H1 (cell line): ENCODE results near the gene KIF11. TPM values are rescaled to one million over a fixed set of nuclear protein-coding genes. Genes with fewer than 3 reads are reported as not detected.

ENCODE experiments used
- CTCF ChIA-PET: fragments of 300-600 bp; sonication (Branson Sonifier 250); formaldehyde crosslinking; loops from one replicate; lab custom pipeline; 2021; ENCODE audit not compliant: partially characterized antibody; lab: Charles Lee
- POLR2A ChIA-PET: fragments of 300-600 bp; sonication (Branson Sonifier 250); formaldehyde crosslinking; loops from one replicate; lab custom pipeline; 2021; ENCODE audit warnings: inconsistent platforms; ENCODE audit not compliant: partially characterized antibody; lab: Charles Lee
- DNase-seq, 2 experiments: peaks; one replicate each; pipeline versions ENCODE4 v3.0.0 to v3.0.0-alpha.2; 2010 to 2022; ENCODE audit warnings: low spot score in 2 of 2, low read depth in 1 of 2, mixed read lengths in 1 of 2
- FAIRE-seq: peaks from 2 replicates; lab custom pipeline; 2011; peaks lifted over from hg19 to GRCh38; lab: Jason Lieb, UNC
- H2AFZ ChIP-seq: 2 replicates; pipeline ENCODE4 v1.8.1; 2012; ENCODE audit warnings: low read length, inconsistent platforms
- H2AK5ac ChIP-seq: 2 replicates; pipeline ENCODE4 v1.6.1; 2013; ENCODE audit warnings: low read depth, low read length
- H2BK120ac ChIP-seq: replicated peaks from 2 replicates; pipeline ENCODE3; 2013; ENCODE audit warnings: low read depth, low read length, inconsistent platforms
- H2BK12ac ChIP-seq: 2 replicates; pipeline ENCODE4 v1.6.1; 2013; ENCODE audit warnings: low read depth, low read length
- H2BK15ac ChIP-seq: 2 replicates; pipeline ENCODE4 v1.6.1; 2013; ENCODE audit warnings: low read length
- H2BK20ac ChIP-seq: 2 replicates; pipeline ENCODE4 v1.6.1; 2013; ENCODE audit warnings: low read length
- H2BK5ac ChIP-seq: 2 replicates; pipeline ENCODE4 v1.6.1; 2013; ENCODE audit warnings: low read depth, low read length
- H3K14ac ChIP-seq: 2 replicates; pipeline ENCODE4 v1.6.1; 2013; ENCODE audit warnings: inconsistent platforms; ENCODE audit not compliant: insufficient read length
- H3K18ac ChIP-seq: 2 replicates; pipeline ENCODE4 v1.6.1; 2013; ENCODE audit warnings: low read length; ENCODE audit errors: extremely low read depth
- H3K23ac ChIP-seq: 2 replicates; pipeline ENCODE4 v1.6.1; 2013; ENCODE audit warnings: inconsistent platforms; ENCODE audit not compliant: insufficient read length
- H3K23me2 ChIP-seq: 2 replicates; pipeline ENCODE4 v1.6.1; 2013; ENCODE audit warnings: low read depth, low read length
- H3K27ac ChIP-seq: 2 replicates; pipeline ENCODE4 v1.6.1; 2011; ENCODE audit warnings: low read depth, low read length, inconsistent platforms
- H3K27me3 ChIP-seq, 4 experiments: replicated peaks in 1 of 4; 1 replicate in 1 of 4; 2 replicates in 3 of 4; pipeline versions ENCODE4 v1.6.1 to v1.8.1; 2011 to 2013; ENCODE audit warnings: low read length in 3 of 4, mild to moderate bottlenecking in 3 of 4, inconsistent platforms in 2 of 4, mixed read lengths in 2 of 4, moderate library complexity in 1 of 4; ENCODE audit not compliant: control insufficient read depth in 3 of 4, insufficient read depth in 3 of 4; ENCODE audit errors: extremely low read depth in 1 of 4
- H3K36me3 ChIP-seq, 4 experiments: 2 replicates each; pipeline versions ENCODE4 v1.6.1 to v1.8.1; 2011 to 2013; ENCODE audit warnings: mild to moderate bottlenecking in 4 of 4, low read length in 3 of 4, moderate library complexity in 2 of 4, control low read depth in 1 of 4, inconsistent platforms in 1 of 4; ENCODE audit not compliant: insufficient read depth in 4 of 4, control insufficient read depth in 2 of 4
- H3K4ac ChIP-seq: replicated peaks from 2 replicates; pipeline ENCODE3; 2013; ENCODE audit warnings: low read length, low read depth, mixed read lengths, inconsistent platforms; ENCODE audit not compliant: insufficient read length
- H3K4me1 ChIP-seq, 4 experiments: replicated peaks in 1 of 4; 1 replicate in 1 of 4; 2 replicates in 3 of 4; pipeline versions ENCODE4 v1.6.1 to v1.8.1; 2011 to 2013; ENCODE audit warnings: low read length in 3 of 4, inconsistent platforms in 2 of 4, mixed read lengths in 1 of 4; ENCODE audit not compliant: insufficient read depth in 4 of 4, control insufficient read depth in 3 of 4
- H3K4me2 ChIP-seq, 2 experiments: 2 replicates each; pipeline versions ENCODE4 v1.6.1 to v1.8.1; 2011 to 2013; ENCODE audit warnings: low read depth in 2 of 2, low read length in 2 of 2, control low read depth in 1 of 2, inconsistent platforms in 1 of 2, mild to moderate bottlenecking in 1 of 2; ENCODE audit not compliant: insufficient read depth in 1 of 2
- H3K4me3 ChIP-seq, 4 experiments: fragments of 200-600, 300-600 bp in 1 of 4; sonication (generic), shearing (Covaris generic), sonication (Bioruptor Twin) in 1 of 4; 2 replicates each; pipeline versions ENCODE4 v1.5.1 to v1.8.1; 2011 to 2016; ENCODE audit warnings: low read length in 4 of 4, low read depth in 3 of 4, control low read depth in 2 of 4, inconsistent platforms in 2 of 4, mild to moderate bottlenecking in 2 of 4, mixed read lengths in 1 of 4, moderate library complexity in 1 of 4; ENCODE audit not compliant: insufficient read depth in 2 of 4; ENCODE audit errors: extremely low read depth in 1 of 4
- H3K56ac ChIP-seq: replicated peaks from 2 replicates; pipeline ENCODE3; 2013; ENCODE audit warnings: low read depth, mild to moderate bottlenecking, mixed read lengths, low read length, inconsistent platforms; ENCODE audit not compliant: insufficient read length
- H3K79me1 ChIP-seq: 2 replicates; pipeline ENCODE4 v1.6.1; 2013; ENCODE audit warnings: low read depth, low read length, control low read depth
- H3K79me2 ChIP-seq, 2 experiments: 2 replicates each; pipeline versions ENCODE4 v1.6.1 to v1.8.1; 2012 to 2013; ENCODE audit warnings: low read length in 2 of 2, mild to moderate bottlenecking in 2 of 2, inconsistent platforms in 1 of 2; ENCODE audit not compliant: insufficient read depth in 2 of 2, control insufficient read depth in 1 of 2
- H3K9ac ChIP-seq, 4 experiments: replicated peaks in 1 of 4; 1 replicate in 1 of 4; 2 replicates in 3 of 4; pipeline versions ENCODE4 v1.6.1 to v1.8.1; 2011 to 2013; ENCODE audit warnings: low read depth in 3 of 4, low read length in 3 of 4, control low read depth in 2 of 4, mild to moderate bottlenecking in 2 of 4, moderate library complexity in 2 of 4, inconsistent platforms in 1 of 4; ENCODE audit errors: extremely low read depth in 1 of 4
- H3K9me3 ChIP-seq, 2 experiments: 2 replicates each; pipeline versions ENCODE4 v1.6.1 to v1.8.1; 2012 to 2013; ENCODE audit warnings: mild to moderate bottlenecking in 2 of 2, moderate library complexity in 2 of 2, control low read depth in 1 of 2, inconsistent platforms in 1 of 2, low read depth in 1 of 2, low read length in 1 of 2, mixed read lengths in 1 of 2; ENCODE audit not compliant: insufficient read depth in 2 of 2
- H4K20me1 ChIP-seq, 2 experiments: replicated peaks in 1 of 2; 2 replicates each; pipeline versions ENCODE3 to v1.8.1; 2011 to 2013; ENCODE audit warnings: inconsistent platforms in 2 of 2, low read length in 2 of 2, mild to moderate bottlenecking in 1 of 2; ENCODE audit not compliant: insufficient read depth in 2 of 2, control insufficient read depth in 1 of 2
- H4K5ac ChIP-seq: 2 replicates; pipeline ENCODE4 v1.6.1; 2013; ENCODE audit warnings: low read length, low read depth, mixed read lengths, inconsistent platforms; ENCODE audit not compliant: insufficient read length
- H4K8ac ChIP-seq: 2 replicates; pipeline ENCODE4 v1.8.0; 2013; ENCODE audit warnings: mild to moderate bottlenecking, moderate library complexity, low read length, inconsistent platforms; ENCODE audit not compliant: insufficient read depth; ENCODE audit errors: extremely low read depth
- H4K91ac ChIP-seq: replicated peaks from 2 replicates; pipeline ENCODE3; 2013; ENCODE audit warnings: low read length, mixed read lengths, inconsistent platforms; ENCODE audit not compliant: insufficient read length
- EZH2 ChIP-seq: fragments of 200-600 bp; sonication (generic); IDR thresholded peaks from 2 replicates; pipeline ENCODE4 v1.7.1; 2012; ENCODE audit warnings: low read depth, mild to moderate bottlenecking, moderate library complexity, low read length, inconsistent platforms; ENCODE audit not compliant: severe bottlenecking
- WGBS, 2 experiments: shearing (Covaris generic) in 1 of 2; methylation state at CpG; one replicate each; pipeline versions ENCODE4 v1.1.6 to v1.1.7; 2013 to 2015; ENCODE audit warnings: low lambda C conversion rate in 2 of 2, mixed read lengths in 2 of 2, inconsistent platforms in 1 of 2, low coverage in 1 of 2, missing lambda C conversion rate in 1 of 2; ENCODE audit not compliant: insufficient replicate concordance in 2 of 2, insufficient coverage in 1 of 2, insufficient read length in 1 of 2; ENCODE audit errors: extremely low coverage in 1 of 2, missing lambda C conversion rate in 1 of 2; 5-methylcytosine and 5-hydroxymethylcytosine counted together
- polyA plus RNA-seq, 7 experiments: library from polyadenylated mRNA; depleted of rRNA in 3 of 7; stranded (reverse) in 5 of 7; unstranded in 2 of 7; fragments of >200 nt in 5 of 7; fragments of 200-250 nt in 2 of 7; gene quantifications; 1 replicate in 5 of 7; 2 replicates in 1 of 7; 4 replicates in 1 of 7; pipeline versions ENCODE4 v1.2.1 to v1.2.3, GENCODE V29; 2011 to 2013; ENCODE audit warnings: missing spikeins in 2 of 7, mixed read lengths in 2 of 7
- total RNA-seq: library from RNA; stranded (reverse); fragmentation: NEBNext Ultra II Directional; extraction: Animal tissue kit (Norgen Biotek cat#: 25700); gene quantifications from 2 replicates; pipeline ENCODE4 v1.2.1, GENCODE V29; 2021
- TF ChIP-seq, protein P1 (sequence below), 3 experiments: IDR thresholded peaks; 1 replicate in 2 of 3; 2 replicates in 1 of 3; pipeline versions ENCODE4 v1.5.1 to v1.6.1; 2011; ENCODE audit warnings: low read length in 3 of 3, mild to moderate bottlenecking in 3 of 3, inconsistent platforms in 2 of 3, low read depth in 1 of 3, moderate library complexity in 1 of 3; ENCODE audit not compliant: insufficient read depth in 1 of 3; ENCODE audit errors: control extremely low read depth in 1 of 3
- TF ChIP-seq, protein P2 (sequence below): IDR thresholded peaks from 2 replicates; pipeline ENCODE4 v1.6.1; 2012; ENCODE audit warnings: inconsistent platforms

Gene KIF11
- total and polyA plus RNA-seq, 2 of the 8 experiments (the other 6 are each of a cell fraction or from before 2014, with no cell fraction given), result 11.1 to 59.2 TPM

DNA sequence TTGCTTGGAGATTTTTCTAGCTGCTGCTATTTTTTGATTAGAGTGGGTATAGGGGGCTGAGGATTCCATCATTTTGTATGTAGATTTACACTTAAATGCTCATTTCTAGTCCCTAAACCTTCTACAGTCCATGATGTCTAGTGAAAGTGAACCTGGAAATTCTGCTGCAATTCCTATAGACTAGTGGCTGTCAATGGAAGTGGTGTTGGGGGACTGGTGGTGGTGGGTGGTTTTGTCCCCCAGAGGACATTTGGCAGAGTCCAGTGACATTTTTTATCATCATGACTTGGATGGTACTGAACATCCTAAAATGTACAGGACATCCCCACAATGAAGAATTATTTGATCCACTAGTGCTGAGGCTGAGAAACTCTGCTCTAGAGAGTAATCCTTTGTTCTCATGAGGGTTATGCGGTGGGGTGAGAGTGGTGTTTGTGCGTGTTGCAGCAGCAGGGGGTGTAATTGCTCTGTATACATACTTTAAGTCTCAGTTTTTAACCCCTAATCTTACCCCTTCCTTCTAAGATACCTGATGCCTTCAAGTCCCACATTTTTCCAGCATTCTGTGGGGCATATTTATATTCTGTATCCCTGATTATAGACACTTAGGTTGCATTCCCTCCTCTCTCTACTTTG lies 35.0 kb downstream of the KIF11 start:
- Histone ChIP-seq H4K91ac (no peak overlapping the region), H3K18ac (no peak overlapping the region), H3K79me1 (no peaks in the 10 kb centered on the region), H2AFZ (no peak overlapping the region), H3K4me1 (no peaks in the 10 kb centered on the region), H3K4me2 (no peak overlapping the region), H3K9ac (no peak overlapping the region), H3K23ac (no peak overlapping the region), H4K5ac (no peak overlapping the region), H2BK120ac (no peak overlapping the region), H3K36me3 (peaks cover 0 to 55% (median 32%) of the 10 kb centered on the region in 4 experiments; a peak in 7 of 8 replicates), H3K9me3 (no peaks in the 10 kb centered on the region), H3K23me2 (no peaks in the 10 kb centered on the region), H3K56ac (no peak overlapping the region), H3K27ac (no peak overlapping the region), H3K79me2 (no peaks in the 10 kb centered on the region), H2BK12ac (no peak overlapping the region), H2BK15ac (no peak overlapping the region), H4K8ac (no peak overlapping the region), H2BK20ac (no peak overlapping the region), H2AK5ac (no peak overlapping the region), H3K4me3 (no peak overlapping the region), H3K27me3 (no peaks in the 10 kb centered on the region), H2BK5ac (no peak overlapping the region), H4K20me1 (no peaks in the 10 kb centered on the region), H3K4ac (no peak overlapping the region), H3K14ac (no peak overlapping the region)
- 85% methylated on average over 2 of the region's 2 CpGs; no CpG with 5 or more reads in 1 of the 2 experiments for WGBS, 2 experiments
- POLR2A ChIA-PET, result no interaction called here
- TF ChIP-seq, protein P1, sequence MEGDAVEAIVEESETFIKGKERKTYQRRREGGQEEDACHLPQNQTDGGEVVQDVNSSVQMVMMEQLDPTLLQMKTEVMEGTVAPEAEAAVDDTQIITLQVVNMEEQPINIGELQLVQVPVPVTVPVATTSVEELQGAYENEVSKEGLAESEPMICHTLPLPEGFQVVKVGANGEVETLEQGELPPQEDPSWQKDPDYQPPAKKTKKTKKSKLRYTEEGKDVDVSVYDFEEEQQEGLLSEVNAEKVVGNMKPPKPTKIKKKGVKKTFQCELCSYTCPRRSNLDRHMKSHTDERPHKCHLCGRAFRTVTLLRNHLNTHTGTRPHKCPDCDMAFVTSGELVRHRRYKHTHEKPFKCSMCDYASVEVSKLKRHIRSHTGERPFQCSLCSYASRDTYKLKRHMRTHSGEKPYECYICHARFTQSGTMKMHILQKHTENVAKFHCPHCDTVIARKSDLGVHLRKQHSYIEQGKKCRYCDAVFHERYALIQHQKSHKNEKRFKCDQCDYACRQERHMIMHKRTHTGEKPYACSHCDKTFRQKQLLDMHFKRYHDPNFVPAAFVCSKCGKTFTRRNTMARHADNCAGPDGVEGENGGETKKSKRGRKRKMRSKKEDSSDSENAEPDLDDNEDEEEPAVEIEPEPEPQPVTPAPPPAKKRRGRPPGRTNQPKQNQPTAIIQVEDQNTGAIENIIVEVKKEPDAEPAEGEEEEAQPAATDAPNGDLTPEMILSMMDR (IDR thresholded peaks at IDR 0.05; ENCODE audit: control extremely low read depth in 1 of 3, insufficient read depth in 1 of 3, low read depth in 1 of 3, low read length in 3 of 3), result 0 out of 4 replicates have a peak, but pooled peaks of 1 of the 3 experiments have one; percentile 12
- TF ChIP-seq EZH2, result no peak
- TF ChIP-seq, protein P2, sequence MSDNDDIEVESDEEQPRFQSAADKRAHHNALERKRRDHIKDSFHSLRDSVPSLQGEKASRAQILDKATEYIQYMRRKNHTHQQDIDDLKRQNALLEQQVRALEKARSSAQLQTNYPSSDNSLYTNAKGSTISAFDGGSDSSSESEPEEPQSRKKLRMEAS, result no peak
- FAIRE-seq, result no peak
- CTCF ChIA-PET, result interaction anchor here (0.5 to 1.4 kb wide), 2 partner anchors 17 to 502 kb away, joined by 3 to 4 read pairs; no protein-coding TSS in a partner anchor
- DNase-seq, result no peak
